ENCODE measurements around the gene SSU72.

GRCh38 chr1:1574721-1575537 is at the start of gene SSU72:
- TF ChIP-seq CTCF (conservative IDR thresholded peaks at IDR 0.05) (no peak), EZH2 (IDR thresholded peaks at IDR 0.05; ENCODE audit: low read depth) (no peak)
